Osteocyte (in vitro differentiated cells): Measurements from ENCODE around the gene HMCN2. TPM values are rescaled to one million over a fixed set of nuclear protein-coding genes. Genes with fewer than 3 reads are reported as not detected.
"Not testable (repeated sequence)": the region's sequence is repeated elsewhere in the genome, so short reads cannot be mapped to it uniquely, and the experiment has no call there.

Source experiments
- DNase-seq: peaks from one replicate; pipeline ENCODE4 v3.0.0; 2021; ENCODE audit warnings: mixed read lengths; ENCODE audit not compliant: unreplicated experiment; ENCODE audit errors: extremely low spot score
- H3K27ac Mint-ChIP-seq: one replicate; pipeline ENCODE4 v1.8.0; 2021; ENCODE audit warnings: mild to moderate bottlenecking, mixed read lengths; ENCODE audit not compliant: unreplicated experiment
- H3K27me3 Mint-ChIP-seq: one replicate; pipeline ENCODE4 v1.8.0; 2021; ENCODE audit warnings: mixed read lengths; ENCODE audit not compliant: unreplicated experiment
- H3K36me3 Mint-ChIP-seq: one replicate; pipeline ENCODE4 v1.8.0; 2021; ENCODE audit warnings: mixed read lengths; ENCODE audit not compliant: unreplicated experiment
- H3K4me1 Mint-ChIP-seq: one replicate; pipeline ENCODE4 v1.8.0; 2021; ENCODE audit warnings: mixed read lengths; ENCODE audit not compliant: unreplicated experiment
- H3K4me3 Mint-ChIP-seq: one replicate; pipeline ENCODE4 v1.8.0; 2021; ENCODE audit warnings: mild to moderate bottlenecking, moderate library complexity, mixed read lengths; ENCODE audit not compliant: unreplicated experiment
- H3K9me3 Mint-ChIP-seq: one replicate; pipeline ENCODE4 v1.8.0; 2021; ENCODE audit warnings: mixed read lengths; ENCODE audit not compliant: unreplicated experiment
- CTCF ChIP-seq: fragments of 200-600 bp; sonication (generic); IDR thresholded peaks from 2 replicates; pipeline ENCODE4 v1.5.0; 2021; ENCODE audit warnings: antibody characterized with exemption, mild to moderate bottlenecking, moderate library complexity
- total RNA-seq: library from RNA; stranded (reverse); gene quantifications from 2 replicates; pipeline ENCODE4 v1.2.1, GENCODE V29; 2021

HMCN2 gene
- total RNA-seq, 1 donor from 2014 or later = 0.05 TPM

GRCh38 chr9:130334915-130335314, 69.4 kb downstream of the HMCN2 start:
- Mint-ChIP-seq H3K9me3 (no peaks in the 10 kb centered on the region), H3K36me3 (no peaks in the 10 kb centered on the region), H3K4me1 (peaks cover 4% of the 10 kb centered on the region), H3K27me3 (peaks cover 36% of the 10 kb centered on the region), H3K4me3 (no peak overlapping the region), H3K27ac (no peak overlapping the region)
- DNase-seq = no peak
- no peak for TF ChIP-seq CTCF

- TF ChIP-seq CTCF = no peak
- Mint-ChIP-seq H3K27me3 (peaks cover 34% of the 10 kb centered on the region), H3K9me3 (no peaks in the 10 kb centered on the region)
Observed at GRCh38 chr9:130336027-130336610, 70.6 kb downstream of the HMCN2 start.

GRCh38 chr9:130336885-130337284, 71.3 kb downstream of the HMCN2 start:
- no peaks in the 10 kb centered on the region for H3K36me3 Mint-ChIP-seq
- no peak for DNase-seq
- TF ChIP-seq CTCF = no peak
- H3K4me1 Mint-ChIP-seq = peaks cover 4% of the 10 kb centered on the region
- H3K27me3 Mint-ChIP-seq = peaks cover 32% of the 10 kb centered on the region
- H3K27ac Mint-ChIP-seq = no peak overlapping the region
- no peak overlapping the region for H3K4me3 Mint-ChIP-seq
- H3K9me3 Mint-ChIP-seq = no peaks in the 10 kb centered on the region

More at GRCh38 chr9:130336027-130336610, 70.6 kb downstream of the HMCN2 start:
- DNase-seq = no peak
- Mint-ChIP-seq H3K4me1 (peaks cover 4% of the 10 kb centered on the region), H3K27ac (no peak overlapping the region), H3K36me3 (no peaks in the 10 kb centered on the region), H3K4me3 (no peak overlapping the region)

GRCh38 chr9:130337318-130337717, 71.8 kb downstream of the HMCN2 start:
- Mint-ChIP-seq H3K4me3 (no peak overlapping the region), H3K9me3 (no peaks in the 10 kb centered on the region), H3K36me3 (no peaks in the 10 kb centered on the region), H3K27me3 (peaks cover 29% of the 10 kb centered on the region), H3K27ac (no peak overlapping the region), H3K4me1 (peaks cover 4% of the 10 kb centered on the region)
- DNase-seq = no peak
- no peak for TF ChIP-seq CTCF

- Mint-ChIP-seq H3K27ac (no peak overlapping the region), H3K4me1 (peaks cover 4% of the 10 kb centered on the region), H3K4me3 (no peak overlapping the region), H3K9me3 (no peaks in the 10 kb centered on the region), H3K27me3 (peaks cover 23% of the 10 kb centered on the region), H3K36me3 (no peaks in the 10 kb centered on the region)
- no peak for DNase-seq
- TF ChIP-seq CTCF = no peak
Observed at GRCh38 chr9:130337784-130338380, 72.3 kb downstream of the HMCN2 start.

GRCh38 chr9:130338891-130339290, 73.3 kb downstream of the HMCN2 start:
- DNase-seq, H3K4me1 Mint-ChIP-seq, H3K9me3 Mint-ChIP-seq, H3K4me3 Mint-ChIP-seq, H3K27ac Mint-ChIP-seq, H3K36me3 Mint-ChIP-seq: not testable (repeated sequence)
- H3K27me3 Mint-ChIP-seq = peaks cover 15% of the 10 kb centered on the region
